ENCODE data around the gene C10orf62. TPM values are rescaled to one million over a fixed set of nuclear protein-coding genes. Genes with fewer than 3 reads are reported as not detected.
"Not testable (repeated sequence)": the region's sequence is repeated elsewhere in the genome, so short reads cannot be mapped to it uniquely, and the experiment has no call there.

Gene C10orf62
- total RNA-seq, 1 donor from 2014 or later = not detected

DNA sequence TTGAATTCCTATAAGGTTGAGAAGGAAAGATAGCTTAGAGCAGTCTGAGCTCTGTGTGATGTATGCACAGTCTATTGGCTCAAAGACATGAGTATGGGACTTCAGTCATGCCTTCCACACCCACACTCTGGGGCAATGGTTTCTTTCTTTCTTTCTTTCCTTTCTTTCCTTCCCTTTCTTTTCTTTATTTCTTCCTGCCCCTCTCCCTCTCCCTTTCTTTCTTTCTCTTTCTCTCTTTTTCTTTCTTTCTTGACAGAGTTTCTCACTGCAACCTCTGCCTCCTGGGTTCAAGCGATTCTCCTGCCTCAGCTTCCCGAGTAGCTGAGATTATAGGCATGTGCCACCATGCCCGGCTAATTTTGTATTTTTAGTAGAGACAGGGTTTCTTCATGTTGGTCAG, 49.6 kb downstream of the C10orf62 start:
- H3K9me3 Mint-ChIP-seq; intact Hi-C loops (cut with micrococcal nuclease); DNase-seq; H3K27me3 Mint-ChIP-seq; H3K27ac Mint-ChIP-seq; H3K4me3 Mint-ChIP-seq: not testable (repeated sequence)
- Mint-ChIP-seq H3K4me1 (peaks cover 23% of the 10 kb centered on the region), H3K36me3 (ENCODE audit: low read depth) (peaks cover 11% of the 10 kb centered on the region)

GRCh38 chr10:97640174-97640867, 50.8 kb downstream of the C10orf62 start, which contains the start of gene PI4K2A:
Gene PI4K2A (plus strand): TSS chr10:97640671. CDS start chr10:97640743, 72 bp downstream.
- intact Hi-C loops (cut with micrococcal nuclease) = loop anchor here (1.0 to 10.0 kb wide), 6 partner anchors 9 to 1056 kb away; partner anchors contain the start of genes AVPI1, MMS19, PGAM1 and TM9SF3
- peak within 1 kb of the TSS; percentile 90 for H3K27ac Mint-ChIP-seq
- peak; percentile 100 for DNase-seq
- H3K4me3 Mint-ChIP-seq = peak within 1 kb of the TSS; percentile 95
- no peaks in the 10 kb centered on the region for H3K9me3 Mint-ChIP-seq
- H3K36me3 Mint-ChIP-seq (ENCODE audit: low read depth) = peaks cover 18% of the 10 kb centered on the region
- H3K27me3 Mint-ChIP-seq = peaks cover 3% of the 10 kb centered on the region
- peaks cover 23% of the 10 kb centered on the region for H3K4me1 Mint-ChIP-seq

Other genes starting within 250 kb of the C10orf62 start
- gene RRP12, start 188.4 kb upstream of the C10orf62 start, total RNA-seq = 99.4 and 106 TPM in 2 replicates
- 1,086 and 1,108 TPM in 2 replicates for gene PGAM1, start 163.5 kb upstream of the C10orf62 start, total RNA-seq
- 57.9 and 59.8 TPM in 2 replicates for gene EXOSC1, start 143.7 kb upstream of the C10orf62 start, total RNA-seq
- 42.9 and 43.1 TPM in 2 replicates for gene ZDHHC16, start 143.5 kb upstream of the C10orf62 start, total RNA-seq
- gene MMS19, start 91.3 kb upstream of the C10orf62 start, total RNA-seq = 100 and 103 TPM in 2 replicates
- 1.8 and 2.1 TPM in 2 replicates for gene UBTD1, start 90.8 kb upstream of the C10orf62 start, total RNA-seq
- not detected in 2 replicates for gene ANKRD2, start 16.9 kb upstream of the C10orf62 start, total RNA-seq
- gene HOGA1, start 5.3 kb upstream of the C10orf62 start, total RNA-seq = not detected in 2 replicates
- gene MORN4, start 43.8 kb downstream of the C10orf62 start, total RNA-seq = 2.2 and 2.4 TPM in 2 replicates
- 17.8 TPM in 2 replicates for gene PI4K2A, start 51.0 kb downstream of the C10orf62 start, total RNA-seq
- 1.1 and 1.3 TPM in 2 replicates for gene AVPI1, start 97.5 kb downstream of the C10orf62 start, total RNA-seq
- gene MARVELD1, start 124.0 kb downstream of the C10orf62 start, total RNA-seq = 4.6 and 5.6 TPM in 2 replicates
- 38.1 and 42.2 TPM in 2 replicates for gene ZFYVE27, start 147.4 kb downstream of the C10orf62 start, total RNA-seq
- not detected in 2 replicates for gene SFRP5, start 182.3 kb downstream of the C10orf62 start, total RNA-seq

Data from activated CD4-positive, alpha-beta T cell treated with anti-CD3 and anti-CD28 coated beads, Interleukin-2, amount 10 ng/mL, durations not matched to agents 24 days and 14 days (primary cell).